Tibial nerve (tissue), 4 donors: ENCODE results near the gene ATP2A1. TPM values are rescaled to one million over a fixed set of nuclear protein-coding genes. Genes with fewer than 3 reads are reported as not detected.
"Not testable (repeated sequence)": the region's sequence is repeated elsewhere in the genome, so short reads cannot be mapped to it uniquely, and the experiment has no call there.

Experiments
- DNase-seq, 2 donors: peaks; one replicate each; pipeline ENCODE4 v3.0.0-alpha.2; 2019; ENCODE audit warnings: low spot score in 2 of 2
- H3K27ac ChIP-seq, 4 donors: fragments of 200-600 bp; sonication (generic) in 3 of 4; one replicate each; pipeline ENCODE4 v1.5.1; 2017 to 2019; ENCODE audit warnings: mild to moderate bottlenecking in 1 of 4
- H3K27me3 ChIP-seq, 2 donors: fragments of 200-600 bp; sonication (generic) in 1 of 2; one replicate each; pipeline versions ENCODE4 v1.5.1 to v1.6.0; 2017 to 2019
- H3K36me3 ChIP-seq, 3 donors: fragments of 200-600 bp; sonication (generic); one replicate each; pipeline ENCODE4 v1.5.1; 2018 to 2019
- H3K4me1 ChIP-seq, 4 donors: fragments of 200-600 bp; sonication (generic) in 3 of 4; one replicate each; pipeline ENCODE4 v1.5.1; 2017 to 2019
- H3K4me3 ChIP-seq, 4 donors: fragments of 200-600 bp; sonication (generic) in 3 of 4; one replicate each; pipeline ENCODE4 v1.5.1; 2017 to 2019; ENCODE audit warnings: mild to moderate bottlenecking in 1 of 4, moderate library complexity in 1 of 4
- H3K9me3 ChIP-seq, 4 donors: fragments of 200-600 bp; sonication (generic) in 3 of 4; one replicate each; pipeline ENCODE4 v1.5.1; 2017 to 2019
- CTCF ChIP-seq, 5 experiments: fragments of 200-600 bp in 3 of 5; fragments of 450-650 bp in 2 of 5; sonication (generic) in 3 of 5; IDR thresholded peaks; one replicate each; pipeline ENCODE4 v1.5.1; 2016 to 2019; ENCODE audit warnings: antibody characterized with exemption in 5 of 5, mild to moderate bottlenecking in 3 of 5, moderate library complexity in 2 of 5
- EP300 ChIP-seq, 2 donors: sonication (generic); formaldehyde crosslinking; IDR thresholded peaks; one replicate each; pipeline ENCODE4 v1.6.1; 2017; ENCODE audit warnings: antibody characterized with exemption in 2 of 2, mild to moderate bottlenecking in 1 of 2
- POLR2A ChIP-seq, 2 donors: fragments of 450-650 bp; IDR thresholded peaks; one replicate each; pipeline ENCODE4 v1.6.1; 2017; ENCODE audit warnings: antibody characterized with exemption in 2 of 2, mild to moderate bottlenecking in 2 of 2, moderate library complexity in 2 of 2
- WGBS, 2 donors: methylation state at CpG; one replicate each; pipeline ENCODE4 v1.1.5; 2018; 5-methylcytosine and 5-hydroxymethylcytosine counted together
- total RNA-seq, 4 donors: library from RNA; depleted of rRNA; stranded (reverse); fragments of >200 nt; gene quantifications; one replicate each; pipeline ENCODE4 v1.1.0, GENCODE V29; 2016

The ATP2A1 gene
- total RNA-seq, 4 donors from 2014 or later, result 0.20 to 0.90 (median 0.21) TPM

GRCh38 chr16:28883221-28883996, 5.1 kb downstream of the ATP2A1 start:
- Histone ChIP-seq H3K27me3 (peaks cover 0 to 8% of the 10 kb centered on the region in 2 donors), H3K27ac (no peak overlapping the region), H3K36me3 (no peaks in the 10 kb centered on the region), H3K4me1 (peaks cover 0 to 28% (median 11%) of the 10 kb centered on the region in 4 donors), H3K4me3 (no peak overlapping the region), H3K9me3 (no peaks in the 10 kb centered on the region)
- no peak for DNase-seq
- TF ChIP-seq CTCF (IDR thresholded peaks at IDR 0.05), result no peak
- WGBS, 2 donors, result 63 to 69% methylated on average over 23 of the region's 25 CpGs

GRCh38 chr16:28884045-28884444, 5.8 kb downstream of the ATP2A1 start:
- 92 to 94% methylated on average over 6 of the region's 6 CpGs for WGBS, 2 donors
- peaks cover 0 to 8% of the 10 kb centered on the region in 2 donors for H3K27me3 ChIP-seq
- H3K4me1 ChIP-seq, result peaks cover 0 to 25% (median 10%) of the 10 kb centered on the region in 4 donors
- no peak for TF ChIP-seq CTCF (IDR thresholded peaks at IDR 0.05)
- no peak for TF ChIP-seq EP300 (IDR thresholded peaks at IDR 0.05)
- no peak overlapping the region for H3K4me3 ChIP-seq
- DNase-seq, result no peak
- no peaks in the 10 kb centered on the region for H3K36me3 ChIP-seq
- H3K27ac ChIP-seq, result no peak overlapping the region
- H3K9me3 ChIP-seq, result no peaks in the 10 kb centered on the region

- H3K4me1 ChIP-seq, result peaks cover 0 to 10% (median 0%) of the 10 kb centered on the region in 4 donors
- peaks cover 0 to 8% of the 10 kb centered on the region in 2 donors for H3K27me3 ChIP-seq
- no peak for DNase-seq
- no peaks in the 10 kb centered on the region for H3K9me3 ChIP-seq
- no peak overlapping the region for H3K27ac ChIP-seq
- H3K4me3 ChIP-seq, result no peak overlapping the region
- TF ChIP-seq POLR2A (IDR thresholded peaks at IDR 0.05) (no peak), EP300 (IDR thresholded peaks at IDR 0.05) (no peak), CTCF (IDR thresholded peaks at IDR 0.05) (no peak)
- WGBS, 2 donors, result 83 to 87% methylated on average over 10 of the region's 10 CpGs
- no peaks in the 10 kb centered on the region for H3K36me3 ChIP-seq
These were observed 8.7 kb downstream of the ATP2A1 start for GRCh38 chr16:28886945-28887344.

GRCh38 chr16:28890355-28890754, 12.1 kb downstream of the ATP2A1 start:
- H3K27ac ChIP-seq, H3K4me3 ChIP-seq, DNase-seq, H3K9me3 ChIP-seq, H3K27me3 ChIP-seq, H3K4me1 ChIP-seq, H3K36me3 ChIP-seq: not testable (repeated sequence)
- WGBS, 2 donors, result 97% methylated on average over 5 of the region's 5 CpGs

- TF ChIP-seq EP300 (IDR thresholded peaks at IDR 0.05) (no peak), CTCF (IDR thresholded peaks at IDR 0.05) (no peak), POLR2A (IDR thresholded peaks at IDR 0.05) (no peak)
- Histone ChIP-seq H3K27me3 (no peaks in the 10 kb centered on the region), H3K27ac (no peak overlapping the region), H3K9me3 (no peaks in the 10 kb centered on the region), H3K4me1 (no peaks in the 10 kb centered on the region), H3K36me3 (no peaks in the 10 kb centered on the region), H3K4me3 (no peak overlapping the region)
- 56 to 63% methylated on average over 14 of the region's 14 CpGs for WGBS, 2 donors
- no peak for DNase-seq
These were observed 13.9 kb downstream of the ATP2A1 start for GRCh38 chr16:28891964-28892890.
